KBM-7 (cell line): ENCODE results near the gene SYCE1.
"Not testable (repeated sequence)": the region's sequence is repeated elsewhere in the genome, so short reads cannot be mapped to it uniquely, and the experiment has no call there.

Source experiments
- DNase-seq: peaks from one replicate; pipeline ENCODE4 v3.0.0-alpha.2; 2015
- in situ Hi-C: fragments of 300-500 bp; cut with MboI; formaldehyde crosslinking; loops from 2 replicates; pipeline ENCODE4 v1.14.3; 2020; ENCODE audit warnings: low sequenced_read_pairs, low pct_unique_long_range_greater_than_20kb, mixed read lengths

Gene SYCE1

DNA sequence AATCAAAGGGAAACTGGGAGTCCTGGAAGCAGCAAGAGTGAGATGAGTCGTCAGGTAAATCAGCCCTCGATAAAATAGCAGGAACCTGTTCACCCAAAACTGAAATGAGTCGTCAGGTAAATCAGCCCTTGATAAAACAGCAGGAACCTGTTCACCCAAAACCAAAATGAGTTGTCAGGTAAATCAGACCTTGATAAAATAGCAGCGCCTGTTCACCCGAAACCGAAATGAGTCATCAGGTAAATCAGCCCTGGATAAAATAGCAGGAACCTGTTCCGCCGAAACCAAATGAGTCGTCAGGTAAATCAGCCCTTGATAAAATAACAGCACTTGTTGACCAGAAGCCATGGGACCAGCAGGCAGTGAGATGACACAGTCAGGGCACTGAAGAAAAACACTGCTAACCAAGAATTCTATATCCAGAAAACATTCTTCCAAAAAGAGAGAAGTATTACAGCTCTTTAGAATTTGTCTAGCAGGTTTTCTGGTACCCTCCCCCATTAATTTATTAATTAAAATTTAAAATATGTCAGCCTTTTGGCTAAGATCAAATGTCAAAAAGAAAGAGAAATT is 41.7 kb downstream of the SYCE1 start:
- in situ Hi-C loops, result no loop called here
- DNase-seq, result no peak

- in situ Hi-C loops, result no loop called here
- DNase-seq, result peak; percentile 93
These were observed 45.1 kb downstream of the SYCE1 start for GRCh38 chr10:133520193-133520738.

- DNase-seq, in situ Hi-C loops: not testable (repeated sequence)
These were observed 46.9 kb downstream of the SYCE1 start for GRCh38 chr10:133518517-133518916.

- DNase-seq, result no peak
- in situ Hi-C loops, result no loop called here
These were observed 49.3 kb downstream of the SYCE1 start for GRCh38 chr10:133516057-133516456.

DNA sequence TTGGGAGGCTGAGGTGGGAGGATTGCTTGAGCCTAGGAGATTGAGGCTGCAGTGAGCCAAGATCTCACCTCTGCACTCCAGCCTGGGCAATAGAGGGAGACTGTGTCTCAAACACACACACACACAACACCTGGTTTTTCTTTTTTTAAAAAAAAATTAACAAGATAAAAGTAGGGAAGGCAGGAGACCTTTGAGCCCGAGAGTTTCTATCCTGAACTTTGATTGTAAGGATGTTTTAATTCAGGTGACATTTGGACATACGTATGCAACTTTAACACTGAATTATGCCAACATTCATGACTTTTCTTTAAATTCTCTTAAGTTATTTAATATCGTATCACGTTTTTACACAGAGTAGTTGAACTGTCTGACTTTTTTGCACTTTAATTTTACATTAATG is 49.9 kb downstream of the SYCE1 start:
- in situ Hi-C loops, result no loop called here
- no peak for DNase-seq

DNA sequence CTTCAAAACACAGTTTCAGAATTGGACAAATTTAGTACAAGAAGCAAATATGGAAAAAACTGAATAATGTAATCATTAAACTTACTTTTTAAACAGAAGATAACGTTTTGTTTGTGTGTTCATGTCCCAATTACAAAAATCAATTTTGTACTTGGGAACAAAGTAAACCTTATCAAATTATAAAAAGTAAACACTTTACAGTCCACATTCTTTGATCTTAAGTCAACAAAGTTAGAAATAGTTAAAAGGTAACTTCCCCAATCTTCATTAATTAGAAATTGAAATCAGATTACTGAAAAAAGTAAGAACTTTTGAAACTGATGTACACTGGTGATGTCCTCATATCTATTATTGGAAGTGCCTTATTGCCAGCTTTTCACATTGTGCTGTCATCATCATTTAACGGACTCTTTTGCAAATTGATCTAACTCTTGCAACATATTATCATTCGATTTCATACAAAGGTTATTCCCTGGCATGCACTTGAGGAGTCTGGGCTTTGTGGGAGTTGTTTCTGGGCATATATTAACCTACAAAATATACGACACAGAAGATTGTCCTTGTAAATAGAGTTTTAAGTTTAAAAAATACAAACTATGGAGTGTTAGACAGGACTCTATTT is 53.4 kb downstream of the SYCE1 start:
- no peak for DNase-seq
- in situ Hi-C loops, result no loop called here

GRCh38 chr10:133511408-133511807 is 54.0 kb downstream of the SYCE1 start:
- DNase-seq, result no peak
- in situ Hi-C loops, result no loop called here

- no peak for DNase-seq
- in situ Hi-C loops, result no loop called here
These were observed 55.7 kb downstream of the SYCE1 start for GRCh38 chr10:133509700-133510099.
